GM12878 (cell line): Measurements from ENCODE around the gene PHF2. TPM values are rescaled to one million over a fixed set of nuclear protein-coding genes. Genes with fewer than 3 reads are reported as not detected.
A peak's percentile ranks its signal among the peaks of the same experiment; 100 is the strongest.

ENCODE experiments used
- ATAC-seq: fragments of 200-7000 bp; cut with Tn5 transposase; 3 replicates; pipeline ENCODE4 v1.9.1; 2020; ENCODE audit warnings: mild to moderate bottlenecking, moderate library complexity
- BruUV-seq: library from RNA; stranded (reverse); fragments of 400-500 nt; replicated peaks from 2 replicates; lab custom pipeline; 2021; lab: Mats Ljungman, UMichigan
- CTCF ChIA-PET: fragments of 300-600 bp; sonication (Branson Sonifier 250); formaldehyde crosslinking; extraction: SDS; loops from one replicate; lab custom pipeline; 2021; ENCODE audit warnings: inconsistent platforms; lab: Yijun Ruan, JAX
- POLR2A ChIA-PET: fragments of 350-600 bp; formaldehyde crosslinking; extraction: SDS; loops from one replicate; lab custom pipeline; 2021; ENCODE audit warnings: inconsistent platforms; lab: Charles Lee
- RAD21 ChIA-PET: fragments of 300-600 bp; sonication (Branson Sonifier 250); formaldehyde crosslinking; loops from one replicate; lab custom pipeline; 2023; ENCODE audit warnings: antibody characterized with exemption; ENCODE audit not compliant: unreplicated experiment; lab: Charles Lee
- SMC1A ChIA-PET: fragments of 300-600 bp; sonication (Branson Sonifier 250); formaldehyde crosslinking; loops from one replicate; lab custom pipeline; 2023; ENCODE audit not compliant: unreplicated experiment, uncharacterized antibody; lab: Charles Lee
- DNase-seq: peaks from one replicate; pipeline ENCODE4 v3.0.0-alpha.2; 2011; ENCODE audit warnings: low read depth, low spot score
- FAIRE-seq: peaks from 3 replicates; lab custom pipeline; 2011; peaks lifted over from hg19 to GRCh38; lab: Jason Lieb, UNC
- H2AFZ ChIP-seq: 2 replicates; pipeline ENCODE4 v1.6.0; 2011; ENCODE audit warnings: low read depth, low read length, control low read depth; ENCODE audit not compliant: control insufficient read depth
- H3K27ac ChIP-seq: 2 replicates; pipeline ENCODE4 v1.5.1; 2011; ENCODE audit warnings: control low read depth; ENCODE audit not compliant: control insufficient read depth, insufficient read depth
- H3K27me3 ChIP-seq, 2 experiments: replicated peaks in 1 of 2; 2 replicates each; pipeline versions ENCODE4 v1.6.0 to v1.6.1; 2011; ENCODE audit warnings: low read length in 1 of 2; ENCODE audit not compliant: control insufficient read depth in 2 of 2, insufficient read depth in 2 of 2
- H3K36me3 ChIP-seq, 2 experiments: 2 replicates each; pipeline ENCODE4 v1.5.1; 2011; ENCODE audit warnings: low read length in 1 of 2; ENCODE audit not compliant: control insufficient read depth in 2 of 2, insufficient read depth in 2 of 2
- H3K4me1 ChIP-seq: 2 replicates; pipeline ENCODE4 v1.6.1; 2011; ENCODE audit warnings: mild to moderate bottlenecking, low read length, moderate library complexity, mixed read lengths; ENCODE audit not compliant: control insufficient read depth, insufficient read depth
- H3K4me2 ChIP-seq: 2 replicates; pipeline ENCODE4 v1.6.0; 2011; ENCODE audit warnings: control low read depth; ENCODE audit not compliant: control insufficient read depth, insufficient read depth
- H3K4me3 ChIP-seq: fragments of 200-600 bp; sonication (generic); 2 replicates; pipeline ENCODE4 v1.5.1; 2016
- H3K79me2 ChIP-seq: 2 replicates; pipeline ENCODE4 v1.6.0; 2011; ENCODE audit warnings: low read length; ENCODE audit not compliant: control insufficient read depth, insufficient read depth
- H3K9ac ChIP-seq: 2 replicates; pipeline ENCODE4 v1.8.0; 2011; ENCODE audit warnings: low read length, control low read depth, mixed read lengths; ENCODE audit not compliant: control insufficient read depth, insufficient read depth
- H3K9me3 ChIP-seq: replicated peaks from 3 replicates; pipeline ENCODE4 v1.5.1; 2011; ENCODE audit warnings: mild to moderate bottlenecking, low read length; ENCODE audit not compliant: control insufficient read depth, insufficient read depth
- H4K20me1 ChIP-seq: 2 replicates; pipeline ENCODE4 v1.6.0; 2011; ENCODE audit not compliant: control insufficient read depth, insufficient read depth
- BHLHE40 ChIP-seq, 2 experiments: fragments of 450-650 bp in 1 of 2; IDR thresholded peaks; 2 replicates each; pipeline ENCODE4 v1.6.1; 2011 to 2017; ENCODE audit warnings: low read depth in 2 of 2, borderline replicate concordance in 1 of 2, improper control_type of control experiment in 1 of 2, low read length in 1 of 2, mild to moderate bottlenecking in 1 of 2
- BMI1 ChIP-seq: fragments of 450-650 bp; IDR thresholded peaks from 2 replicates; pipeline ENCODE4 v1.6.1; 2016; ENCODE audit warnings: mild to moderate bottlenecking, moderate library complexity, borderline replicate concordance
- BRCA1 ChIP-seq: IDR thresholded peaks from 2 replicates; pipeline ENCODE4 v1.6.1; 2011; ENCODE audit warnings: low read depth, low read length, improper control_type of control experiment
- FOXM1 ChIP-seq: IDR thresholded peaks from 2 replicates; pipeline ENCODE4 v1.6.1; 2012; ENCODE audit warnings: low read depth, mild to moderate bottlenecking, inconsistent platforms, low read length, moderate library complexity
- HDAC6 ChIP-seq: fragments of 200-600 bp; sonication (generic); IDR thresholded peaks from one replicate; pipeline ENCODE4 v1.8.0; 2017; ENCODE audit warnings: antibody characterized with exemption; ENCODE audit not compliant: unreplicated experiment
- IRF4 ChIP-seq: IDR thresholded peaks from 2 replicates; pipeline ENCODE4 v1.6.1; 2011; ENCODE audit warnings: low read depth, low read length
- RBBP5 ChIP-seq: fragments of 200-600 bp; sonication (generic); conservative IDR thresholded peaks from 2 replicates; pipeline ENCODE4 v1.6.1; 2016
- SIX5 ChIP-seq: IDR thresholded peaks from 2 replicates; pipeline ENCODE4 v1.6.1; 2011; ENCODE audit warnings: mild to moderate bottlenecking, low read depth, low read length, moderate library complexity; ENCODE audit not compliant: severe bottlenecking
- SMAD1 ChIP-seq: fragments of 450-650 bp; IDR thresholded peaks from 2 replicates; pipeline ENCODE4 v1.6.1; 2018; ENCODE audit warnings: mild to moderate bottlenecking, low read depth; ENCODE audit not compliant: partially characterized antibody
- SUPT20H ChIP-seq: IDR thresholded peaks from 2 replicates; pipeline ENCODE4 v1.6.1; 2011; ENCODE audit warnings: low read depth, mild to moderate bottlenecking, low read length, moderate library complexity, borderline replicate concordance; ENCODE audit not compliant: control insufficient read depth
- WRNIP1 ChIP-seq: IDR thresholded peaks from 2 replicates; pipeline ENCODE4 v1.6.1; 2011; ENCODE audit warnings: low read depth, low read length, improper control_type of control experiment, borderline replicate concordance
- ZNF384 ChIP-seq: IDR thresholded peaks from 2 replicates; pipeline ENCODE4 v1.6.1; 2012; ENCODE audit warnings: low read depth, mild to moderate bottlenecking, low read length, improper control_type of control experiment, borderline replicate concordance
- ZSCAN29 ChIP-seq: fragments of 450-650 bp; IDR thresholded peaks from 2 replicates; pipeline ENCODE4 v1.6.1; 2017; ENCODE audit warnings: mild to moderate bottlenecking, moderate library complexity
- WGBS: methylation state at CpG from one replicate; pipeline ENCODE4 v1.1.6; 2016; ENCODE audit warnings: low lambda C conversion rate; ENCODE audit not compliant: insufficient replicate concordance, insufficient coverage; ENCODE audit errors: missing lambda C conversion rate; 5-methylcytosine and 5-hydroxymethylcytosine counted together
- in situ Hi-C: fragments of 300-500 bp; cut with MboI; formaldehyde crosslinking; loops from 9 replicates; pipeline ENCODE4 v1.14.3; 2018; ENCODE audit warnings: mixed read lengths
- intact Hi-C: fragments of 100-400 bp; cut with micrococcal nuclease; formaldehyde crosslinking; loops from one replicate; pipeline ENCODE4 v1.14.2; 2022; ENCODE audit not compliant: unreplicated experiment
- polyA plus RNA-seq, 11 experiments: library from polyadenylated mRNA; depleted of rRNA in 4 of 11; unstranded in 6 of 11; stranded (reverse) in 5 of 11; fragments of >200 nt; fragmentation: Nextera tagmentation in 4 of 11; fragmentation: Illumina TruSeq in 1 of 11; extraction: Ambion mirVana in 4 of 11; extraction: Trizol in 1 of 11; gene quantifications; 1 replicate in 1 of 11; 2 replicates in 10 of 11; pipeline versions ENCODE4 v1.2.1 to v1.2.3, GENCODE V29; 2011 to 2016; ENCODE audit warnings: inconsistent platforms in 2 of 11, missing spikeins in 2 of 11, low read depth in 1 of 11
- total RNA-seq, 4 experiments: library from RNA; depleted of rRNA in 3 of 4; stranded (reverse); fragments of >200 nt in 3 of 4; fragmentation: Illumina TruSeq in 1 of 4; extraction: Trizol in 1 of 4; gene quantifications; 2 replicates each; pipeline versions ENCODE4 v1.2.1 to v1.2.3, GENCODE V29; 2013 to 2021
- TF ChIP-seq, protein P1 (sequence below): fragments of 450-650 bp; conservative IDR thresholded peaks from 2 replicates; pipeline ENCODE4 v1.6.1; 2017; ENCODE audit warnings: mild to moderate bottlenecking, moderate library complexity
- TF ChIP-seq, protein P2 (sequence below): IDR thresholded peaks from 2 replicates; pipeline ENCODE4 v1.6.1; 2011; ENCODE audit warnings: mild to moderate bottlenecking, low read depth, low read length, moderate library complexity; ENCODE audit not compliant: insufficient replicate concordance

Gene PHF2
- total and polyA plus RNA-seq, 10 of the 15 experiments (the other 5 are each of a cell fraction or from before 2014, with no cell fraction given), result 0.34 to 13.3 (median 5.5) TPM

DNA sequence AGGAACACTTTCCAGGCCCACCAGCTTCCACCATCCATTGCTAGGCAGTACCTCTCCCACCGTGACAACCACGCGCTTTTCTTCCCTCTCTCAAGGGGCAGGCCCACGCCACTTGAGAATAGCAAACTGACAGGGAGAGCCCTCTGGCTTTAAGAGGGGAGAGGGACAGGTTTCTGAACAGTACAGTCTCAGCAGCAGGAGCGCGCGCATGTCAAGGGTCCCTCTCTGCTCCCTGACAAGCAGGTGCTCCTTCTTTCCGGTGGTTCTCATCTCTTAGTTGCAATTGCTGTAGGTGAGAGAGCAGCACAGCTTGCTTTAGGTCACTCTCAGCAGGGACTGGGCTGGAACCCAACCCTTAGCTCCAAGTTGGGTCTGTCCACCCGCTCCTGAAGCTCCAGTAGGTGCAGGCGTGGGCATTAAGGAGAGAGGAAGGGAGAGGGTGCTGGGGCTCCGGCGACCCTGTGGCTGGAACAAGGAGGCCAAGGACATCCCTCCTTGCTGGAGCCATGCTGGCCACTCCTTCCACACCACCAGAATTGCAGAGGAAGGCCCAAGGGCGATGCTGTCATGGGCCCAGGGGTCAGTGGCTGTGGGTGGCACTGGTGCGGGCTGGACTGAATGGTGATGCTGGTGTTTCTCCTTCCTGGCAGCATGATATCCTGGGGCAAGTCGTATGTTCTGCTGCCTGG lies 9.0 kb upstream of the PHF2 start:
- intact Hi-C loops, result loop anchor here (5.0 kb wide), 1 partner anchor 115 kb away; the partner anchor contains the start of genes FAM120A and FAM120AOS

More for the DNA sequence above, 9.0 kb upstream of the PHF2 start:
- SMC1A ChIA-PET, result interaction anchor here (0.7 to 1.7 kb wide), 3 partner anchors 8 to 459 kb away, joined by 4 to 9 read pairs (median 6); partner anchors contain the start of genes FAM120AOS and PHF2
- TF ChIP-seq SUPT20H (no peak), WRNIP1 (no peak), IRF4 (no peak), RBBP5 (no peak), HDAC6 (no peak), FOXM1 (no peak), ZSCAN29 (no peak), ZNF384 (no peak), BRCA1 (no peak), BMI1 (no peak), BHLHE40 (IDR thresholded peaks at IDR 0.05; ENCODE audit: borderline replicate concordance in 1 of 2, low read depth in 2 of 2, low read length in 1 of 2) (no peak; a peak in 1 of 4 replicates), SMAD1 (no peak), SIX5 (no peak)
- TF ChIP-seq, protein P1, sequence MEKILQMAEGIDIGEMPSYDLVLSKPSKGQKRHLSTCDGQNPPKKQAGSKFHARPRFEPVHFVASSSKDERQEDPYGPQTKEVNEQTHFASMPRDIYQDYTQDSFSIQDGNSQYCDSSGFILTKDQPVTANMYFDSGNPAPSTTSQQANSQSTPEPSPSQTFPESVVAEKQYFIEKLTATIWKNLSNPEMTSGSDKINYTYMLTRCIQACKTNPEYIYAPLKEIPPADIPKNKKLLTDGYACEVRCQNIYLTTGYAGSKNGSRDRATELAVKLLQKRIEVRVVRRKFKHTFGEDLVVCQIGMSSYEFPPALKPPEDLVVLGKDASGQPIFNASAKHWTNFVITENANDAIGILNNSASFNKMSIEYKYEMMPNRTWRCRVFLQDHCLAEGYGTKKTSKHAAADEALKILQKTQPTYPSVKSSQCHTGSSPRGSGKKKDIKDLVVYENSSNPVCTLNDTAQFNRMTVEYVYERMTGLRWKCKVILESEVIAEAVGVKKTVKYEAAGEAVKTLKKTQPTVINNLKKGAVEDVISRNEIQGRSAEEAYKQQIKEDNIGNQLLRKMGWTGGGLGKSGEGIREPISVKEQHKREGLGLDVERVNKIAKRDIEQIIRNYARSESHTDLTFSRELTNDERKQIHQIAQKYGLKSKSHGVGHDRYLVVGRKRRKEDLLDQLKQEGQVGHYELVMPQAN, result no peak
- TF ChIP-seq, protein P2, sequence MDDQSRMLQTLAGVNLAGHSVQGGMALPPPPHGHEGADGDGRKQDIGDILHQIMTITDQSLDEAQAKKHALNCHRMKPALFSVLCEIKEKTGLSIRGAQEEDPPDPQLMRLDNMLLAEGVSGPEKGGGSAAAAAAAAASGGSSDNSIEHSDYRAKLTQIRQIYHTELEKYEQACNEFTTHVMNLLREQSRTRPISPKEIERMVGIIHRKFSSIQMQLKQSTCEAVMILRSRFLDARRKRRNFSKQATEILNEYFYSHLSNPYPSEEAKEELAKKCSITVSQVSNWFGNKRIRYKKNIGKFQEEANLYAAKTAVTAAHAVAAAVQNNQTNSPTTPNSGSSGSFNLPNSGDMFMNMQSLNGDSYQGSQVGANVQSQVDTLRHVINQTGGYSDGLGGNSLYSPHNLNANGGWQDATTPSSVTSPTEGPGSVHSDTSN, result no peak
- TF ChIP-seq, all 136 proteins: peak for 0
- POLR2A ChIA-PET, result interaction anchor here (2.3 kb wide), 1 partner anchor 13 kb away, joined by 7 read pairs; no protein-coding TSS in a partner anchor
- Histone ChIP-seq H3K79me2 (peaks cover 1% of the 10 kb centered on the region; the same call in 1 of the 2 replicates), H3K4me1 (peaks cover 7% of the 10 kb centered on the region), H3K9me3 (peaks cover 2% of the 10 kb centered on the region; the same call in 2 of the 3 replicates), H3K27me3 (no peaks in the 10 kb centered on the region), H4K20me1 (no peaks in the 10 kb centered on the region), H3K9ac (peak overlapping the region; percentile 97), H3K4me3 (peak overlapping the region; percentile 73), H3K4me2 (peak overlapping the region; percentile 88), H3K27ac (peak overlapping the region; percentile 88), H2AFZ (peak overlapping the region; percentile 81), H3K36me3 (peaks cover 7 to 9% of the 10 kb centered on the region in 2 experiments)
- RAD21 ChIA-PET, result interaction anchor here (1.1 to 1.5 kb wide), 4 partner anchors 19 to 265 kb away, joined by 3 to 11 read pairs (median 4); partner anchors contain the start of gene FAM120AOS
- ATAC-seq (peak; percentile 10), FAIRE-seq (no peak), DNase-seq (no peak)
- in situ Hi-C loops, result no loop called here
- no TSS peak for BruUV-seq
- CTCF ChIA-PET, result interaction anchor here (0.9 to 3.0 kb wide), 9 partner anchors 11 to 459 kb away, joined by 3 to 26 read pairs (median 11); partner anchors contain the start of gene FAM120AOS
- 67% methylated on average over 13 of the region's 15 CpGs for WGBS
